Caki2 (cell line): ENCODE data around the gene DYRK1A. TPM values are rescaled to one million over a fixed set of nuclear protein-coding genes. Genes with fewer than 3 reads are reported as not detected.
A peak's percentile ranks its signal among the peaks of the same experiment; 100 is the strongest.

ENCODE experiments used
- DNase-seq: peaks from one replicate; pipeline ENCODE4 v3.0.0-alpha.2; 2015; ENCODE audit warnings: low read depth
- in situ Hi-C: cut with HindIII; loops from 2 replicates; pipeline ENCODE4 v1.10.0; 2016; ENCODE audit warnings: low sequenced_read_pairs, low pct_unique_long_range_greater_than_20kb, mixed read lengths
- total RNA-seq: library from RNA; depleted of rRNA; stranded (reverse); fragments of >200 nt; shearing (Covaris generic); gene quantifications from 2 replicates; pipeline ENCODE4 v1.2.3, GENCODE V29; 2014; ENCODE audit warnings: low replicate concordance

DYRK1A gene
- total RNA-seq, 1 experiment from 2014 or later: 43.5 TPM

GRCh38 chr21:37431243-37431642, 64.7 kb downstream of the DYRK1A start:
- in situ Hi-C loops: no loop called here
- DNase-seq: no peak

GRCh38 chr21:37432710-37433455, 66.3 kb downstream of the DYRK1A start:
- no peak for DNase-seq
- in situ Hi-C loops: no loop called here

GRCh38 chr21:37433456-37433840, 66.9 kb downstream of the DYRK1A start:
- DNase-seq: no peak
- in situ Hi-C loops: no loop called here

- in situ Hi-C loops: no loop called here
- DNase-seq: peak; percentile 96
These were observed 68.5 kb downstream of the DYRK1A start for GRCh38 chr21:37435120-37435519.

- in situ Hi-C loops: no loop called here
- no peak for DNase-seq
These were observed 69.1 kb downstream of the DYRK1A start for GRCh38 chr21:37435711-37436110.

- DNase-seq: no peak
- in situ Hi-C loops: no loop called here
These were observed 69.6 kb downstream of the DYRK1A start for GRCh38 chr21:37436174-37436573.

GRCh38 chr21:37437376-37438080, 71.0 kb downstream of the DYRK1A start:
- DNase-seq: no peak
- in situ Hi-C loops: no loop called here

- DNase-seq: no peak
- in situ Hi-C loops: no loop called here
These were observed 77.1 kb downstream of the DYRK1A start for GRCh38 chr21:37443683-37444082.

- no peak for DNase-seq
These were observed 78.7 kb downstream of the DYRK1A start for GRCh38 chr21:37445228-37445627.

GRCh38 chr21:37446552-37446951, 80.0 kb downstream of the DYRK1A start:
- in situ Hi-C loops: no loop called here
- DNase-seq: no peak

More at GRCh38 chr21:37445228-37445627, 78.7 kb downstream of the DYRK1A start:
- in situ Hi-C loops: no loop called here

GRCh38 chr21:37447288-37447936, 80.8 kb downstream of the DYRK1A start:
- no peak for DNase-seq
- in situ Hi-C loops: no loop called here

GRCh38 chr21:37449302-37449937, 82.8 kb downstream of the DYRK1A start:
- DNase-seq: no peak

GRCh38 chr21:37450445-37450941, 83.9 kb downstream of the DYRK1A start:
- no peak for DNase-seq
- in situ Hi-C loops: no loop called here

More at GRCh38 chr21:37449302-37449937, 82.8 kb downstream of the DYRK1A start:
- in situ Hi-C loops: no loop called here

GRCh38 chr21:37451446-37451845, 84.9 kb downstream of the DYRK1A start:
- in situ Hi-C loops: no loop called here

GRCh38 chr21:37452227-37452626, 85.7 kb downstream of the DYRK1A start:
- DNase-seq: peak; percentile 80

More at GRCh38 chr21:37451446-37451845, 84.9 kb downstream of the DYRK1A start:
- DNase-seq: no peak

GRCh38 chr21:37453350-37453749, 86.8 kb downstream of the DYRK1A start:
- DNase-seq: no peak
- in situ Hi-C loops: no loop called here

More at GRCh38 chr21:37452227-37452626, 85.7 kb downstream of the DYRK1A start:
- in situ Hi-C loops: no loop called here

- no peak for DNase-seq
- in situ Hi-C loops: no loop called here
These were observed 88.4 kb downstream of the DYRK1A start for GRCh38 chr21:37454869-37455503.

GRCh38 chr21:37455504-37455911, 88.9 kb downstream of the DYRK1A start:
- peak; percentile 31 for DNase-seq
- in situ Hi-C loops: no loop called here
